ENCODE measurements around the gene TTC39A. TPM values are rescaled to one million over a fixed set of nuclear protein-coding genes. Genes with fewer than 3 reads are reported as not detected.

Gene TTC39A
- total RNA-seq, 3 donors from 2014 or later (not counting 1 experiment from before 2014, with no cell fraction given): 0.38 TPM; not detected in 2

GRCh38 chr1:51313961-51314777 lies 16.2 kb downstream of the TTC39A start:
- Mint-ChIP-seq H3K36me3 (no peaks in the 10 kb centered on the region), H3K4me1 (peaks cover 0 to 6% of the 10 kb centered on the region in 2 donors), H3K4me3 (no peak overlapping the region), H3K27ac (no peak overlapping the region), H3K27me3 (ENCODE audit: low read depth in 2 of 2) (no peaks in the 10 kb centered on the region), H3K9me3 (no peaks in the 10 kb centered on the region)
- H3K27me3 ChIP-seq (ENCODE audit: control insufficient read depth, insufficient read depth, low read length): no peaks in the 10 kb centered on the region
- intact Hi-C loops (cut with micrococcal nuclease): no loop called here
- no peak for ATAC-seq
- no peak for DNase-seq
- no peaks in the 10 kb centered on the region for H3K4me1 ChIP-seq (ENCODE audit: control insufficient read depth, insufficient read depth, low read length)
- no peak overlapping the region for H3K4me3 ChIP-seq (ENCODE audit: low read length)
- 53% methylated on average over 12 of the region's 12 CpGs for WGBS (ENCODE audit: insufficient coverage)
- H3K9me3 ChIP-seq (ENCODE audit: control insufficient read depth, insufficient read depth, low read length): no peaks in the 10 kb centered on the region
- no peak overlapping the region for H3K27ac ChIP-seq (ENCODE audit: low read length)
- H3K36me3 ChIP-seq (ENCODE audit: control insufficient read depth, insufficient read depth, low read length): no peaks in the 10 kb centered on the region
- TF ChIP-seq CTCF (IDR thresholded peaks at IDR 0.05): no peak

GRCh38 chr1:51313268-51313852 lies 17.0 kb downstream of the TTC39A start:
- Histone ChIP-seq H3K36me3 (ENCODE audit: control insufficient read depth, insufficient read depth, low read length) (no peaks in the 10 kb centered on the region), H3K27ac (ENCODE audit: low read length) (no peak overlapping the region), H3K4me1 (ENCODE audit: control insufficient read depth, insufficient read depth, low read length) (no peaks in the 10 kb centered on the region), H3K4me3 (ENCODE audit: low read length) (no peak overlapping the region), H3K9me3 (ENCODE audit: control insufficient read depth, insufficient read depth, low read length) (no peaks in the 10 kb centered on the region), H3K27me3 (ENCODE audit: control insufficient read depth, insufficient read depth, low read length) (no peaks in the 10 kb centered on the region)
- DNase-seq (no peak), ATAC-seq (no peak)
- Mint-ChIP-seq H3K4me1 (peaks cover 0 to 6% of the 10 kb centered on the region in 2 donors), H3K4me3 (no peak overlapping the region), H3K27ac (no peak overlapping the region), H3K36me3 (no peaks in the 10 kb centered on the region), H3K27me3 (ENCODE audit: low read depth in 2 of 2) (no peaks in the 10 kb centered on the region), H3K9me3 (no peaks in the 10 kb centered on the region)
- WGBS (ENCODE audit: insufficient coverage): 96% methylated on average over 4 of the region's 5 CpGs
- intact Hi-C loops (cut with micrococcal nuclease): no loop called here
- TF ChIP-seq CTCF (IDR thresholded peaks at IDR 0.05): no peak

GRCh38 chr1:51312718-51313117 lies 17.6 kb downstream of the TTC39A start:
- H3K27me3 Mint-ChIP-seq (ENCODE audit: low read depth in 2 of 2): no peaks in the 10 kb centered on the region
- no peak for ATAC-seq
- Histone ChIP-seq H3K27me3 (ENCODE audit: control insufficient read depth, insufficient read depth, low read length) (no peaks in the 10 kb centered on the region), H3K4me3 (ENCODE audit: low read length) (no peak overlapping the region), H3K4me1 (ENCODE audit: control insufficient read depth, insufficient read depth, low read length) (no peaks in the 10 kb centered on the region), H3K27ac (ENCODE audit: low read length) (no peak overlapping the region), H3K36me3 (ENCODE audit: control insufficient read depth, insufficient read depth, low read length) (no peaks in the 10 kb centered on the region), H3K9me3 (ENCODE audit: control insufficient read depth, insufficient read depth, low read length) (no peaks in the 10 kb centered on the region)
- H3K36me3 Mint-ChIP-seq: no peaks in the 10 kb centered on the region
- H3K4me1 Mint-ChIP-seq: peaks cover 0 to 6% of the 10 kb centered on the region in 2 donors
- no peak overlapping the region for H3K27ac Mint-ChIP-seq
- no peaks in the 10 kb centered on the region for H3K9me3 Mint-ChIP-seq
- no peak overlapping the region for H3K4me3 Mint-ChIP-seq
- no peak for TF ChIP-seq CTCF (IDR thresholded peaks at IDR 0.05)
- no peak for DNase-seq
- WGBS (ENCODE audit: insufficient coverage): 88% methylated on average over 4 of the region's 4 CpGs
- intact Hi-C loops (cut with micrococcal nuclease): no loop called here
